Epithelial cell of esophagus (primary cell): ENCODE results near the gene CDH13.

ENCODE experiments used
- DNase-seq: peaks from one replicate; pipeline ENCODE4 v3.0.0; 2010; ENCODE audit warnings: low read depth
- H3K4me3 ChIP-seq: 2 replicates; pipeline ENCODE4 v1.5.1; 2011; ENCODE audit warnings: mild to moderate bottlenecking, low read length, control low read depth
- TF ChIP-seq, protein P1 (sequence below): IDR thresholded peaks from 2 replicates; pipeline ENCODE4 v1.5.1; 2011; ENCODE audit warnings: low read depth, mild to moderate bottlenecking, low read length, control low read depth, inconsistent platforms; ENCODE audit not compliant: insufficient read depth; ENCODE audit errors: missing control alignments

CDH13 gene

DNA sequence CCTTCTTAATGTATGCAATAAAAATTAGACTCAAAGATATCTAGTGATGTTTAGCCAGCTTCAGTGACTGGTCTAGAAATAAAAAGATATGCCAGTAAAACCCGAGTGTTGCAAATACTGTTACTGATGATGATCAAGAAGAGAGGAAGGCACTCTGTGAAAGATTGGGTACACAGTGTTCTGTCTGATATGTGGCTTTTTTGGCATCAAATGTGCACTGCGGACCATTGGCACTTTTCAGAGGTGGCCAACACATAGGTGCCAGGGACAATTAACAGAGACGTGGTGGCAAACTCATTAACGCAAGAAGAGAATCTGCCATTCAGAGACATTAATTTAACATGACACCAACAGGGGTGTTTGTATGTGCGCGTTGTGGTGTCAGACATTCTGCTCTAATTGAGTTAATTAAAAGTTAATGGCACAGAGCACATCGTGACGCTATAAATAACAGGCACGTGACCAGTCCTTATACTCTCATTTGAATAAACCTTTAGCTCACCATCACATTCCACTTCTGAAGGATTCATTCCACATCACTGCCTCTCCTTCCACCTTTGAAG lies 631.7 kb downstream of the CDH13 start:
- DNase-seq = no peak
- TF ChIP-seq, protein P1, sequence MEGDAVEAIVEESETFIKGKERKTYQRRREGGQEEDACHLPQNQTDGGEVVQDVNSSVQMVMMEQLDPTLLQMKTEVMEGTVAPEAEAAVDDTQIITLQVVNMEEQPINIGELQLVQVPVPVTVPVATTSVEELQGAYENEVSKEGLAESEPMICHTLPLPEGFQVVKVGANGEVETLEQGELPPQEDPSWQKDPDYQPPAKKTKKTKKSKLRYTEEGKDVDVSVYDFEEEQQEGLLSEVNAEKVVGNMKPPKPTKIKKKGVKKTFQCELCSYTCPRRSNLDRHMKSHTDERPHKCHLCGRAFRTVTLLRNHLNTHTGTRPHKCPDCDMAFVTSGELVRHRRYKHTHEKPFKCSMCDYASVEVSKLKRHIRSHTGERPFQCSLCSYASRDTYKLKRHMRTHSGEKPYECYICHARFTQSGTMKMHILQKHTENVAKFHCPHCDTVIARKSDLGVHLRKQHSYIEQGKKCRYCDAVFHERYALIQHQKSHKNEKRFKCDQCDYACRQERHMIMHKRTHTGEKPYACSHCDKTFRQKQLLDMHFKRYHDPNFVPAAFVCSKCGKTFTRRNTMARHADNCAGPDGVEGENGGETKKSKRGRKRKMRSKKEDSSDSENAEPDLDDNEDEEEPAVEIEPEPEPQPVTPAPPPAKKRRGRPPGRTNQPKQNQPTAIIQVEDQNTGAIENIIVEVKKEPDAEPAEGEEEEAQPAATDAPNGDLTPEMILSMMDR = no peak
- H3K4me3 ChIP-seq = no peak overlapping the region

DNA sequence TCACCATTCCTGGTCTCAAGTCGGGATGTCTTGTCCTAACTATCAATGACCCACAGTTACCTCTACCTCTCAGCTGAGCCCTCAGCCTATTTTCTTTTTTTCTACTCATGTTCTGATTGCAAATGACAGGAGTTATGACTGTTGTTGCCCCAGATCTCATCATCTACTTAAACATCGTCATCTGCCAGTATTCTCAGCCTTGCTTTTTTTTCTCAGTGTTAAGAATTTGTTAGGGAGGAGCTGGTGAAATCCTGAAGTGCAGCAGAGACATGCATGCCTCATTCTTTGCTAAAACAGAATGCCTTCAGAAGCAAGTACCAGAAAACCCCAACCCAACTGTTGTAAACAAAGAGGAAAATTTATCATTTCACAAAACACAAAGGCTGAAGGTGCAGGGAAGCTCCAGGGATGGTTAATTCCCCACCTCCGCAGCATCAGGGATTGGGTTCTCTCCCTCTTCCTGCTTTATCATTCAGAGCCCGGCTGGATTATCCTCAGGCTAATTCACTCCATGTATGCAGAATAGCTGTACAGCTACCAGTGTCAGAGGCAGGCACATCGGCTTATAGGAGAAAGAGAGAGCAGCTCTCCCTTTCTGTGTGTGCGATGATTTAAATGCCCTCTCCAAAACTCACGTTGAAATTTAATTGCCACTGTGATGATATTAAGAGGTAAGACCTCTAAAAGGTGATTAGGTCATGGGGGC lies 640.2 kb downstream of the CDH13 start:
- TF ChIP-seq, protein P1 = no peak
- no peak overlapping the region for H3K4me3 ChIP-seq
- DNase-seq = no peak

DNA sequence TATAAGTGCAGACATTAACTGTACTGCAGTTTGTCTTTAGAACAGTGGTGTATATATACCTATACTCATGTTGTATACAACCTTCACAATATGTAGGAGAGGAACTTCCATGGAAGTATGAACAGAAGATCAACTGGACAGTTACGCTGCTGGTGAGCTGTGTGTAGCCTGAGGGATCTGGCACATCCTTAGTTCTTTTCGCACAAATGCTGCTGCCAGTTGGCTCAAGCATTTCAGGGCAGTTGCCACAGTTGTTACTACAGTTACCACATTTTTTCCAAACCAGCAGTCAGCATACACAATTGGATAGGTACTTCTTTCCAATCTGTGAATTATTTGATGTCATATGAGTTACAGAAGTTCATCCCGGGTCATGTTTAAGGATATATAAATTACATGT lies 641.4 kb downstream of the CDH13 start:
- DNase-seq = no peak
- TF ChIP-seq, protein P1 = no peak
- no peak overlapping the region for H3K4me3 ChIP-seq

DNA sequence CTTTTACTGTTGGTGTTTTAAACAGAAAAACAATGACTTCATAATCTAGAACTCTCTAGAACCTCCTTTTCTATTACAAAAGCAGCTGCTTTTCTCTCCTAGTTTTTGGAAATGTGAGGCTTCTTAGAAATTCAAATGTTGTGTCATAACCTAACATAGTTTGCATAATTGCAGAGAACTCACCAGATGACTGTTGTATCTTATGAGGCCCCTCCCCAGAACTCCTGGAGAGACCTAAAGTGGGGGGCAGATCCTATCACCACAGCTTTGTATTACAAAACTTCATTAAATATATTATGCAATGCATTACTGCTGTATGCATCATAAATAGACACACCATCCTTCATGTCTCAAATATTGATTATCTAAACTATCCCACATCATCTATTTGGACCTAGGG lies 642.3 kb downstream of the CDH13 start:
- TF ChIP-seq, protein P1 = no peak
- peak; percentile 5 for DNase-seq
- no peak overlapping the region for H3K4me3 ChIP-seq

DNA sequence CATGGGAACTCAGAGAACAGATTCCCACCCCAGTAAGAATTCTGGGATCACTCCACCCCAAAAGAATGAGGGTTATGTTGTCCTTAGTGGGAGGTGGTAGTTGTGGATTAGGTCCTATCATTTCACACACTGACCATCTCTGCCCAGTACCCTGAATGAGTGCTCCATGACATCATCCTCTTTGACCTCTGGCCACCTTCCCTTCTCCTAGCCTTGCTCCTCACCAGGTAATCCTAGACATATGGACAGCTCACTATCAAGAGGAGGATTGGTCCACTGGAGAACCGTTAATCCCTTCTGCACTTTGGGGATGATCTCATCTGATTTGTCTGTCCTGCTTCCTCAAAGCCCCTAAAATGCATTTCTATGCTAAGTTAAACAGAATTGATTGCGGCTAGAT lies 642.8 kb downstream of the CDH13 start:
- TF ChIP-seq, protein P1 = no peak
- no peak overlapping the region for H3K4me3 ChIP-seq
- DNase-seq = no peak

DNA sequence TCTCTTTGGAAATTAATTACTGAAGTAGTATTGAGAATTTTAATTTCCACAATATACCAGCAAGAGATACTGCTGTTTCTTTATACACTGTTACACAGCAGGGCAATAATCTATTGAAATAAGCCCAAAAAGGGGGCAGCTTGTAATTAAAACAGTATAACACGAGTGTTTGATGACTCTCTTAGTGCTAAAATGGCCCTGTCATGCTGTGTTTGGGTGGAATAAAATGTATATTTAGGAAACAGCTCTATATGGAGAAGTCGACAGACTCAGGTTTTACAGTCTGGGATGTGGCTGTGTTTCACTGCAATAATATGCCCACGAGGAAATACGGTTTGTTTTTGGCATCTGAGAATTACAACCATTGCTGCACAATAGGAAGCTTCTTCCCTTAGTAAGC lies 643.3 kb downstream of the CDH13 start:
- TF ChIP-seq, protein P1 = no peak
- no peak overlapping the region for H3K4me3 ChIP-seq
- no peak for DNase-seq

DNA sequence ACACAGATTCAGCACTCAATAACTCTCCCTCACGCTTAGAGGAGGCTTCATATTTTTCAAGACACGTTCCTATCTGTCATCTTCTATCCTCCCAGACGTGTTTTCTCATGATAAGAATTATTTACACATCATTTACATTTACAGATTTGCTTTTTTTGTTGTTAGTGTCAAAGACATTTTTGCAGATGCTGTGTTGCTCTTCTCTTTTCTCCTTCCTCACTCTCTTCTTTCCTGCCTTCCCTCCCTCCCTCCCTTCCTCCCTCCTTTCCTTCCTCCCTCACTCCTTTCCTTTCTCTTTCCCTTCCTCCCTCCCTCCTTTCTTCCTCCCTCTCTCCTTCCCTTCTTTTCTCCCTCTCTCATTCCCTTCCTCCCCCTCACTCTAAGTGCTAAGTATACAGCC lies 643.9 kb downstream of the CDH13 start:
- H3K4me3 ChIP-seq = no peak overlapping the region
- TF ChIP-seq, protein P1 = no peak
- no peak for DNase-seq
